H9 (cell line): ENCODE measurements around the gene ABCA12. TPM values are rescaled to one million over a fixed set of nuclear protein-coding genes. Genes with fewer than 3 reads are reported as not detected.

ENCODE experiments used
- DNase-seq: peaks from one replicate; pipeline ENCODE4 v3.0.0-alpha.2; 2017
- H2AFZ ChIP-seq: one replicate; pipeline ENCODE4 v1.6.1; 2013; ENCODE audit warnings: mild to moderate bottlenecking, low read length, control low read depth, moderate library complexity
- H2AK5ac ChIP-seq: 2 replicates; pipeline ENCODE4 v1.6.1; 2013; ENCODE audit warnings: low read length, control low read depth, mixed read lengths; ENCODE audit not compliant: insufficient read length
- H2BK120ac ChIP-seq: one replicate; pipeline ENCODE4 v1.6.1; 2013; ENCODE audit warnings: low read depth, mild to moderate bottlenecking, low read length, control low read depth, inconsistent platforms; ENCODE audit not compliant: poor library complexity, severe bottlenecking
- H2BK12ac ChIP-seq: 2 replicates; pipeline ENCODE4 v1.6.1; 2013; ENCODE audit warnings: low read length, control low read depth, mixed read lengths, low read depth; ENCODE audit not compliant: insufficient read length
- H2BK15ac ChIP-seq: 2 replicates; pipeline ENCODE4 v1.6.1; 2013; ENCODE audit warnings: low read depth, low read length, control low read depth
- H2BK20ac ChIP-seq: one replicate; pipeline ENCODE4 v1.6.1; 2013; ENCODE audit warnings: low read depth, mild to moderate bottlenecking, low read length, control low read depth, inconsistent platforms; ENCODE audit not compliant: poor library complexity, severe bottlenecking
- H2BK5ac ChIP-seq: 2 replicates; pipeline ENCODE4 v1.6.1; 2013; ENCODE audit warnings: low read length, control low read depth, mixed read lengths; ENCODE audit not compliant: insufficient read length
- H3K14ac ChIP-seq: 2 replicates; pipeline ENCODE4 v1.6.1; 2013; ENCODE audit warnings: low read length, control low read depth; ENCODE audit not compliant: insufficient read depth
- H3K18ac ChIP-seq: 2 replicates; pipeline ENCODE4 v1.6.1; 2013; ENCODE audit warnings: low read depth, mild to moderate bottlenecking, mixed read lengths, low read length, control low read depth; ENCODE audit not compliant: insufficient read length
- H3K23ac ChIP-seq: 2 replicates; pipeline ENCODE4 v1.6.1; 2013; ENCODE audit warnings: low read length, control low read depth, mixed read lengths, low read depth; ENCODE audit not compliant: insufficient read length
- H3K23me2 ChIP-seq: 2 replicates; pipeline ENCODE4 v1.6.1; 2013; ENCODE audit warnings: low read depth, mild to moderate bottlenecking, mixed read lengths, low read length, control low read depth; ENCODE audit not compliant: insufficient read length, poor library complexity, severe bottlenecking
- H3K27ac ChIP-seq: 2 replicates; pipeline ENCODE4 v1.5.1; 2013; ENCODE audit warnings: low read length, control low read depth, mixed read lengths, low read depth; ENCODE audit not compliant: insufficient read length
- H3K27me3 ChIP-seq: 2 replicates; pipeline ENCODE4 v1.6.1; 2013; ENCODE audit warnings: low read length, control low read depth, inconsistent platforms; ENCODE audit not compliant: insufficient read depth
- H3K4ac ChIP-seq: 2 replicates; pipeline ENCODE4 v1.6.1; 2013; ENCODE audit warnings: low read depth, mild to moderate bottlenecking, control low read depth, inconsistent platforms, low read length, moderate library complexity
- H3K4me1 ChIP-seq: 2 replicates; pipeline ENCODE4 v1.6.1; 2013; ENCODE audit warnings: low read length, control low read depth, inconsistent platforms; ENCODE audit not compliant: insufficient read depth
- H3K4me2 ChIP-seq: 2 replicates; pipeline ENCODE4 v1.6.1; 2013; ENCODE audit warnings: low read length, control low read depth, mixed read lengths; ENCODE audit not compliant: insufficient read length, insufficient read depth
- H3K56ac ChIP-seq: 2 replicates; pipeline ENCODE4 v1.6.1; 2013; ENCODE audit warnings: low read depth, mild to moderate bottlenecking, mixed read lengths, low read length, control low read depth; ENCODE audit not compliant: insufficient read length
- H3K79me1 ChIP-seq: 2 replicates; pipeline ENCODE4 v1.6.1; 2013; ENCODE audit warnings: low read depth, mild to moderate bottlenecking, moderate library complexity, low read length, control low read depth, inconsistent platforms; ENCODE audit not compliant: insufficient read depth, poor library complexity, severe bottlenecking
- H3K79me2 ChIP-seq: 2 replicates; pipeline ENCODE4 v1.6.1; 2013; ENCODE audit warnings: low read length, control low read depth, inconsistent platforms; ENCODE audit not compliant: insufficient read depth
- H3K9ac ChIP-seq: 2 replicates; pipeline ENCODE4 v1.6.1; 2013; ENCODE audit warnings: low read length, control low read depth, mixed read lengths; ENCODE audit not compliant: insufficient read length; ENCODE audit errors: extremely low read depth
- H3K9me3 ChIP-seq: one replicate; pipeline ENCODE4 v1.6.1; 2013; ENCODE audit warnings: low read depth, low read length, inconsistent platforms; ENCODE audit not compliant: control insufficient read depth
- H3T11ph ChIP-seq: one replicate; pipeline ENCODE4 v1.6.1; 2013; ENCODE audit warnings: mild to moderate bottlenecking, low read length, control low read depth, inconsistent platforms
- H4K20me1 ChIP-seq: one replicate; pipeline ENCODE4 v1.6.1; 2013; ENCODE audit not compliant: control insufficient read depth, insufficient read length, insufficient read depth
- H4K5ac ChIP-seq: 2 replicates; pipeline ENCODE4 v1.6.1; 2013; ENCODE audit warnings: low read depth, mild to moderate bottlenecking, mixed read lengths, low read length, control low read depth; ENCODE audit not compliant: insufficient read length
- H4K8ac ChIP-seq: replicated peaks from 2 replicates; pipeline ENCODE4 v1.6.1; 2013; ENCODE audit warnings: low read length, control low read depth, mixed read lengths, low read depth; ENCODE audit not compliant: insufficient read length
- H4K91ac ChIP-seq: 2 replicates; pipeline ENCODE4 v1.6.1; 2013; ENCODE audit warnings: low read depth, mild to moderate bottlenecking, moderate library complexity, mixed read lengths, low read length, control low read depth; ENCODE audit not compliant: insufficient read length
- H3K27ac Mint-ChIP-seq, 3 experiments: 2 replicates in 2 of 3; 3 replicates in 1 of 3; pipeline ENCODE4 v1.8.0; 2020 to 2021; ENCODE audit warnings: mixed read lengths in 3 of 3, mild to moderate bottlenecking in 1 of 3, moderate library complexity in 1 of 3
- H3K27me3 Mint-ChIP-seq: 2 replicates; pipeline ENCODE4 v1.8.0; 2021; ENCODE audit warnings: low read depth, mild to moderate bottlenecking, moderate library complexity, mixed read lengths
- H3K36me3 Mint-ChIP-seq, 3 experiments: 2 replicates in 2 of 3; 3 replicates in 1 of 3; pipeline ENCODE4 v1.8.0; 2020 to 2021; ENCODE audit warnings: low read depth in 3 of 3, mixed read lengths in 3 of 3; ENCODE audit not compliant: insufficient read depth in 1 of 3
- H3K4me1 Mint-ChIP-seq, 2 experiments: 2 replicates each; pipeline ENCODE4 v1.8.0; 2020; ENCODE audit warnings: mixed read lengths in 2 of 2
- H3K4me3 Mint-ChIP-seq, 2 experiments: 2 replicates in 1 of 2; 3 replicates in 1 of 2; pipeline ENCODE4 v1.8.0; 2020 to 2021; ENCODE audit warnings: mild to moderate bottlenecking in 2 of 2, mixed read lengths in 2 of 2, moderate library complexity in 1 of 2
- H3K9me3 Mint-ChIP-seq, 2 experiments: 2 replicates in 1 of 2; 3 replicates in 1 of 2; pipeline ENCODE4 v1.8.0; 2020; ENCODE audit warnings: mild to moderate bottlenecking in 2 of 2, mixed read lengths in 2 of 2, moderate library complexity in 1 of 2
- WGBS: extraction: QIAGEN DNeasy Blood & Tissue Kit; methylation state at CpG from one replicate; pipeline ENCODE4 v1.1.7; 2013; ENCODE audit warnings: missing lambda C conversion rate, low lambda C conversion rate, mixed read lengths; ENCODE audit not compliant: insufficient read length; ENCODE audit errors: extremely low coverage; 5-methylcytosine and 5-hydroxymethylcytosine counted together
- total RNA-seq: library from RNA; stranded (reverse); gene quantifications from 2 replicates; pipeline ENCODE4 v1.2.1, GENCODE V29; 2021
- TF ChIP-seq, protein P1 (sequence below): fragments of 200-600 bp; sonication (generic); conservative IDR thresholded peaks from 3 replicates; pipeline ENCODE4 v1.8.0; 2021; ENCODE audit warnings: antibody characterized with exemption, mild to moderate bottlenecking

ABCA12 gene
- total RNA-seq, 1 experiment from 2014 or later = not detected

- H3K18ac ChIP-seq = no peak overlapping the region
- no peak overlapping the region for H3K4me2 ChIP-seq
- H3K9me3 Mint-ChIP-seq = peaks cover 0 to 1% of the 10 kb centered on the region in 2 experiments; a peak in 1 of 5 replicates
- no peak for DNase-seq
- H3K27me3 Mint-ChIP-seq = no peaks in the 10 kb centered on the region
- no peak overlapping the region for H4K8ac ChIP-seq
- no peaks in the 10 kb centered on the region for H3K4me1 ChIP-seq
- TF ChIP-seq, protein P1, sequence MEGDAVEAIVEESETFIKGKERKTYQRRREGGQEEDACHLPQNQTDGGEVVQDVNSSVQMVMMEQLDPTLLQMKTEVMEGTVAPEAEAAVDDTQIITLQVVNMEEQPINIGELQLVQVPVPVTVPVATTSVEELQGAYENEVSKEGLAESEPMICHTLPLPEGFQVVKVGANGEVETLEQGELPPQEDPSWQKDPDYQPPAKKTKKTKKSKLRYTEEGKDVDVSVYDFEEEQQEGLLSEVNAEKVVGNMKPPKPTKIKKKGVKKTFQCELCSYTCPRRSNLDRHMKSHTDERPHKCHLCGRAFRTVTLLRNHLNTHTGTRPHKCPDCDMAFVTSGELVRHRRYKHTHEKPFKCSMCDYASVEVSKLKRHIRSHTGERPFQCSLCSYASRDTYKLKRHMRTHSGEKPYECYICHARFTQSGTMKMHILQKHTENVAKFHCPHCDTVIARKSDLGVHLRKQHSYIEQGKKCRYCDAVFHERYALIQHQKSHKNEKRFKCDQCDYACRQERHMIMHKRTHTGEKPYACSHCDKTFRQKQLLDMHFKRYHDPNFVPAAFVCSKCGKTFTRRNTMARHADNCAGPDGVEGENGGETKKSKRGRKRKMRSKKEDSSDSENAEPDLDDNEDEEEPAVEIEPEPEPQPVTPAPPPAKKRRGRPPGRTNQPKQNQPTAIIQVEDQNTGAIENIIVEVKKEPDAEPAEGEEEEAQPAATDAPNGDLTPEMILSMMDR = no peak
- no peak overlapping the region for H3K14ac ChIP-seq
- H2BK15ac ChIP-seq = no peak overlapping the region
- no peaks in the 10 kb centered on the region for H3K79me2 ChIP-seq
- H3K36me3 Mint-ChIP-seq = peaks cover 0 to 3% (median 0%) of the 10 kb centered on the region in 3 experiments; a peak in 1 of 7 replicates
- H3K79me1 ChIP-seq = no peaks in the 10 kb centered on the region
- H3K4ac ChIP-seq = no peak overlapping the region
- H3T11ph ChIP-seq = no peak overlapping the region
- no peak overlapping the region for H2BK5ac ChIP-seq
- H3K27me3 ChIP-seq = no peaks in the 10 kb centered on the region
- H2BK120ac ChIP-seq = no peak overlapping the region
- no peaks in the 10 kb centered on the region for H3K9me3 ChIP-seq
- H2BK12ac ChIP-seq = no peak overlapping the region
- H3K27ac Mint-ChIP-seq = no peak overlapping the region
- no peak overlapping the region for H2BK20ac ChIP-seq
- no peaks in the 10 kb centered on the region for H4K20me1 ChIP-seq
- no peak overlapping the region for H3K27ac ChIP-seq
- H4K5ac ChIP-seq = no peak overlapping the region
- no peaks in the 10 kb centered on the region for H3K4me1 Mint-ChIP-seq
- H3K23me2 ChIP-seq = no peaks in the 10 kb centered on the region
- no peak overlapping the region for H3K56ac ChIP-seq
- no peak overlapping the region for H2AFZ ChIP-seq
- H3K9ac ChIP-seq = no peak overlapping the region
- WGBS = no CpG with 5 or more reads among the region's 4 CpGs
- H3K4me3 Mint-ChIP-seq = no peak overlapping the region
- no peak overlapping the region for H3K23ac ChIP-seq
- H4K91ac ChIP-seq = no peak overlapping the region
- no peak overlapping the region for H2AK5ac ChIP-seq
These were observed 39.7 kb upstream of the ABCA12 start for GRCh38 chr2:215178121-215178520.
